C4-2B (cell line): ENCODE measurements around the gene DIS3L2.
"Not testable (repeated sequence)": the region's sequence is repeated elsewhere in the genome, so short reads cannot be mapped to it uniquely, and the experiment has no call there.

Experiments used
- H3K27ac ChIP-seq: fragments of 450-650 bp; 2 replicates; pipeline ENCODE4 v1.5.1; 2017
- ZFX ChIP-seq: fragments of 450-650 bp; IDR thresholded peaks from 2 replicates; pipeline ENCODE4 v1.6.1; 2017
- TF ChIP-seq, protein P1 (sequence below): fragments of 450-650 bp; conservative IDR thresholded peaks from 2 replicates; pipeline ENCODE4 v1.5.1; 2017; ENCODE audit warnings: mild to moderate bottlenecking

DIS3L2 gene

DNA sequence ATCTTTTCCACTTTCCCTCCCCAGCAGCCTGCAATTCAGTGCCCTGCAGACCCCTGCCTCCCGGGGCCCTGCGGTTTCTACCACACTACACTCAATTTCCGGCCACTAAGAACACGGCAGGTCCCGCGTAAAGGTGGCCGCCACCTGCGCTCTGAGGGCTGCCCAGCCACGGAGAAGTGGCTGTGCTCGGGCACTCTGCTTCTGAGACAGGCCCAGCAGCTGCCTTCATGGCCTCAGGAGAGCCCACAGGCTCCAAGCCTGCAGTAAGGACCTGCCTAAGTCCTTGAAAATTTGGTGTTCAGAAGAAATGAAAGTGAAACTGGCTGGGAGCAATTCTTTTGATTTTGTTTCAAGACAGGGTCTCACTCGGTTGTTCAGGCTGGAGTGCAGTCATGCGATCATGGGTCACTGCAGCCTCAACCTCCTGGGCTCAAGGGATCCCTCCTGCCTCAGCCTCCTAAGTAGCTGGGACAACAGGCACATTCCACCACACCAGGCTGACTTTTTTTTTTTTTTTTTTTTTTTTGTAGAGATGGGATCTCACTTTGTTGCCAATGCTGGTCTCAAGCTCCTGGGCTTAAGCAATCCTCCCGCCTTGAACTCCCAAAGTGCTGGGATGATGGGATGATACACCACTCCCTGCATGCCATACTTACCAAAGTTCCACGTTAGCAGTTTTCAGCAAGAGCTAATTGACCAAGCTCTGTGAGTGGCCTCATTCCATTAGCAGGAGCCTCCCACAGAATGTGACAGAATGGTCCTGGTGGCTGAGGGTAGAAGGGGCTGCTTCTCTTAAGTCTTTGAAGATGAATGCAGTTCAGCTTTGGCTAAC lies 402.5 kb downstream of the DIS3L2 start:
- no peak overlapping the region for H3K27ac ChIP-seq
- TF ChIP-seq ZFX = no peak
- TF ChIP-seq, protein P1, sequence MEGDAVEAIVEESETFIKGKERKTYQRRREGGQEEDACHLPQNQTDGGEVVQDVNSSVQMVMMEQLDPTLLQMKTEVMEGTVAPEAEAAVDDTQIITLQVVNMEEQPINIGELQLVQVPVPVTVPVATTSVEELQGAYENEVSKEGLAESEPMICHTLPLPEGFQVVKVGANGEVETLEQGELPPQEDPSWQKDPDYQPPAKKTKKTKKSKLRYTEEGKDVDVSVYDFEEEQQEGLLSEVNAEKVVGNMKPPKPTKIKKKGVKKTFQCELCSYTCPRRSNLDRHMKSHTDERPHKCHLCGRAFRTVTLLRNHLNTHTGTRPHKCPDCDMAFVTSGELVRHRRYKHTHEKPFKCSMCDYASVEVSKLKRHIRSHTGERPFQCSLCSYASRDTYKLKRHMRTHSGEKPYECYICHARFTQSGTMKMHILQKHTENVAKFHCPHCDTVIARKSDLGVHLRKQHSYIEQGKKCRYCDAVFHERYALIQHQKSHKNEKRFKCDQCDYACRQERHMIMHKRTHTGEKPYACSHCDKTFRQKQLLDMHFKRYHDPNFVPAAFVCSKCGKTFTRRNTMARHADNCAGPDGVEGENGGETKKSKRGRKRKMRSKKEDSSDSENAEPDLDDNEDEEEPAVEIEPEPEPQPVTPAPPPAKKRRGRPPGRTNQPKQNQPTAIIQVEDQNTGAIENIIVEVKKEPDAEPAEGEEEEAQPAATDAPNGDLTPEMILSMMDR = no peak

DNA sequence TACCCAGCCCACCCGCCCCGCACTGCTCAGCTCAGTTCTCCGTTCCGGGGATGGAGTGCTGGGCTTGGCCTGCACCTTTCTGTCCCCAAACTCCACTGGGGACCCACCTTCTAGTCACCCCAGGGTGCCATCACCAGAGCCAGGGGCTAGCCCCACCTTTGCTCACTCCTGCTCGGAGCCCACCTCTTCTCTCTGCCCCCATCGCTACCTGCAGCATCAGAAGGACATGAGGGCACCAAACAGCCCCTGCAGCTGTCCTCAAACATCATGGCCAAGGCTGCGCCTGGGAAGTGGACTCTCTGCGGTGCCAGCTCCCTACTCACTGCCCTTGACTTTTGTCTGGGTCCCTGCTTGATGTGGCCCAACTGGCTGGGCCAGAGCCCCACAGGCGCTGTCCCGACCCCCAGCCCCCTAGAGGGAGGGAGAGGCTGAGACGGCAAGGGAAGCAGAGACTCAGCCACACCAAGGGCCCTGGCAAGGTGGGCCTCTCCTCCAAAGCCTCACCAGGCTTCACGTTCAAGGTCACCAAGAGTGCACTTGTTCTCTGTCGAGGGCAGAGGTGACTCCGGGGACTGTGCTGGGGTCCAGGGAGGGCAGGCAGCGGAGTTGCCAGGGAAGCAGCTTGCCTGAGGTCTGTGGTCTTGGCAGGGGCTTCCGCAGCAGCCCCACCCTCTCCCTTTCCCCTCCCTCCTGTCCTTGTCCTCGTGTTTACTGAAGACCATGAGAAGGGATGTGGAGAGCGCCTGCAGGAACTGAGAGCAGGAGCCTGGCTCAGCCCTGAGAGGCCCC lies 403.5 kb downstream of the DIS3L2 start:
- not testable (repeated sequence) for H3K27ac ChIP-seq

DNA sequence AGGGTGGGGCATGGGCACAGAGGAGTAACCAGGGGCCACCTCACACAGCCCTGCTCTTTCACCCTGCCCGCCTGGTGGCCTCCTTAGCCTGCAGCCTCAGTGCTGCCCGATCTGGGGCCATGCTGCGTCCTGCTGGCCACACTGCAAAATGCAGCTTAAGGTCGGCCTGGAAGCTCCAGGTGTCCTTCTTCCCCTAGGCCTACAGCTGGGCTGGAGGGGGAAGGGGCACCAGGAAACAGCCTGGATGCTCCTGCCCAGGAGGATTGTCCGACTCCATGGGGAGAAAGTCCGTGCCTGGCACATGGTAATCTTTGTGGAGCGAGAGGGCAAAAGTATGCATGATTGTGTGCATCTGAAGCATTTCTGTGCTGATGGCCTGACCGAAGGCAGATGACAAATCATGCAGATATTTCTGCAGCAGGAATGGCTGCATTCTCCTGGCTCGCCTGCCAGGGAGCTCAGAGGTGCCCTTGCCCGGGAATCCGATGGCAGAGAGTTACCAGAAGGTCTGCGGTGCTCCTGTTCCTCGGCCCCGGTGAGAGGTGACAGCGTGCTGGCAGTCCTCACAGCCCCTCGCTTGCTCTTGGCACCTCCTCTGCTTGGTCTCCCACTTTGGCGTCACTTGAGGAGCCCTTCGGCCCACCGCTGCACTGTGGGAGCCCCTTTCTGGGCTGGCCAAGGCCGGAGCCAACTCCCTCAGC lies 404.3 kb downstream of the DIS3L2 start:
- H3K27ac ChIP-seq = no peak overlapping the region
- TF ChIP-seq, protein P1 = peak; percentile 71
- TF ChIP-seq ZFX = no peak

DNA sequence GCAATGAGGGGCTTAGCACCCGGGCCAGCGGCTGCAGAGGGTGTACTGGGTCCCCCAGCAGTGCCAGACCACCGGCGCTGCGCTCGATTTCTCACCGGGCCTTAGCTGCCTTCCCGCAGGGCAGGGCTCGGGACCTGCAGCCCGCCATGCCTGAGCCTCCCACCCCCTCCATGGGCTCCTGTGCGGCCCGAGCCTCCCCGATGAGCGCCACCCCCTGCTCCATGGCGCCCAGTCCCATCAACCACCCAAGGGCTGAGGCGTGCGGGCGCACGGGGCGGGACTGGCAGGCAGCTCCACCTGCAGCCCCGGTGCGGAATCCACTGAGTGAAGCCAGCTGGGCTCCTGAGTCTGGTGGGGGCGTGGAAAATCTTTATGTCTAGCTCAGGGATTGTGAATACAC lies 404.9 kb downstream of the DIS3L2 start:
- H3K27ac ChIP-seq = not testable (repeated sequence)

DNA sequence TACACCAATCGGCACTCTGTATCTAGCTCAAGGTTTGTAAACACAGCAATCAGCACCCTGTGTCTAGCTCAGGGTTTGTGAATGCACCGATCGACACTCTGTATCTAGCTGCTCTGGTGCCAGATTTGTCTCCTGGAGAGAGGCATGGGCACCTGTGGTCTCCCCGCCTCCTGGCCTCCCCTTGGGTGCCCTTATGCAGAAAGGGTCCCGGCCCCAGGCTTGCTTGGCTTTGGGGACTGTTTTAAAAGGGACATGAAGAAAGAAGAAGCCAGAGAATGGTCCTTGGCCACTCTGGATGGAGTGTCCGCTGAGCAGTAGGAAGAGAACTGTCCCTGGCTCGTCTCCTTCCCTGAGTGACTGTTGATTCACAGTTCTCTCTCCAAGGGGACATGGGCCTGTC lies 405.5 kb downstream of the DIS3L2 start:
- H3K27ac ChIP-seq = no peak overlapping the region
- TF ChIP-seq ZFX = no peak
- TF ChIP-seq, protein P1 = no peak

DNA sequence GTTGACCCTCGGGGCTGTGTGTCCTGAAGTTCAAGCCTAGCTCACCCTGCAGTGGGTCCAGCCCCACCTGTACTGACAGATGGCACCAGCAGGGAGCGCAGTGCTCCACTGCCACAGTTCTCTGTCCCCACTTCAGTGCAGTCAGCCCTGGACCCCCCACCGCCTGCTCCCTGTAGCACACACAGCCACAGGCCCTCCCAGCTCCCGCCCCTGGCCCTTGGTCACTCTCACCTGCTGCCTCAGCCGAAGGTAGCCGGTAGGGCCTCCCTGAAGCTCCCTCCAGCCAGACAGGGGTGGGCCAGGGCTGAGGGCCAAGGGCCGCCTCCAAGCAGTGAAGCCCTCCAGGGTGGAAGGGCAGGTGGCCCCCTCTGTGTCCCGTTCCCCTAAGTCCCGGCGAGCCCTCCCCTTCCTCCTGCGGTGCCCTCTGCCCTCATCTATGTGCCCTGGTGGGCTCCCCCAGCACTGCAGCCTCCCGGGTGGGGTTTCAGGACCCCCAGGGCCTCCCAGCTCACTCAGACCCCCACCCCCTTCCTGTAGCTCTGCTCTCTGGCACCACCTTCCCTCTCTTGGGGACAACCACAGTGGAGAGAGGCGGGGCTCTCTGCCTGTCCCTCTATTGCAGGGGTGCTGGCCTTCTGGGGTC lies 406.2 kb downstream of the DIS3L2 start:
- H3K27ac ChIP-seq = no peak overlapping the region
- TF ChIP-seq, protein P1 = peak; percentile 34
- no peak for TF ChIP-seq ZFX

DNA sequence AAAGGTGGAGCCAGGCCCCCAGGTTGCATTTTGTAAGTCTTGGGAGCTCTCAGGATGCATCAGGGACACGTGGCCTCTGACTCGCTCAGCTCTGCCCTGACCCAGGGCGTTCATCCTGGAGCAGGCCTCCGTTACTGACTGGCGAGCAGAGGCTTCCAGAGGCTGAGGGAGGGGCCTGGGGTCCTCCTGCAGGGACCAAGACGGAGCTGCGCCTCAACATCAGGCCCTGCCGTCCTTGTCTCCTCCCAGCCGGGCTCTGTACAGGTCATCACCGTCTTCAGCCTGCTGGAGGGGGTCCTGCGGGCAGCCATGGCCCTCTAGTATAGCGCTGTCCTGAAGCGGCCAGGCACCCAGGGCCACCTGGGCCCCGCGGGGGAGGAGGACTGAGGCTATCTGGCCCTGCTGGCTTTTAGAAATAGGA lies 406.8 kb downstream of the DIS3L2 start:
- no peak overlapping the region for H3K27ac ChIP-seq
- TF ChIP-seq, protein P1 = no peak
- no peak for TF ChIP-seq ZFX
